Stimulated activated CD4-positive, alpha-beta T cell treated with anti-CD3 and anti-CD28 coated beads, Interleukin-15, amount 100 ng/mL, for 48 hours (primary cell): ENCODE results near the gene CENPB.
"Not testable (repeated sequence)": the region's sequence is repeated elsewhere in the genome, so short reads cannot be mapped to it uniquely, and the experiment has no call there.

ENCODE experiments used
- DNase-seq, 2 donors: peaks; one replicate each; pipeline ENCODE4 v3.0.0-alpha.2; 2020; ENCODE audit warnings: low read depth in 2 of 2

The CENPB gene

DNA sequence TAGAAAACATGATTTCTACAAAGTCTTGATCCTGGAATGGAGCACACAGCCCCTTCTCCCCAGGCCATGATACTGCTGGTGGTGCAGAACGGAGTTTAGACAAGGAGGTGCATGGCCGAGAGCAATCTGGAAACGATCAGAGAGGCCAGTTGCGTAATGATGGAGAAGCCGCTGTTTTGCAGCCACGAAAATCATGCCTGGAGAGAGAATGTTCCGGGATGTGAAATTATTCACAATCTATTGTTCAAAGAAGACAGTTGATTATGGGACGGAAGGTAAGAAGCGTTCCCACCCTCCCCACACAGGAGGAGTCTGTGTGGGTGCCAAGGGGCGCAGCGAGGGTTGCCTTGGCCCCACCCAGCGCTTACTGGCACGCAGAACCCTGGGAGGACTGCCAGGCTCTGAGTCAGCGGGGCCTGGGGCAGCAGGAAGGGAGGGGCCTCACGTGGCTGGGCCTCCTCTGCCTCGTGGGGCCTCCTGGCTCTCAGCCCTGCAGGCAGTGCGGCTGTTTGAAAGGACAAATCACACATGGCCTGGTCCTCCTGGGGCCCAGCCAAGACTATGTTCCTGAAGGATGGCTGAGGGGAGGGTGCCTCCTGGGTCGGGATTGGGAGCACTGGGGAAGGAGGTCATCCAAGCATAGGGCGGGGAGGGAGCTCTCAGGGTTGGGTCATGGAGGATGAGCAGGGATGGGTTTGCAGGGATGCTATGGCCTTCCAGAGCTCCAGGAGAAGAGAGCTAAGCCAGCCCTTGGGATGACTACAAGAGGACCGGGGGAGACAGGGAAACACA, 25.1 kb upstream of the CENPB start:
- DNase-seq: peak; percentile 90

DNA sequence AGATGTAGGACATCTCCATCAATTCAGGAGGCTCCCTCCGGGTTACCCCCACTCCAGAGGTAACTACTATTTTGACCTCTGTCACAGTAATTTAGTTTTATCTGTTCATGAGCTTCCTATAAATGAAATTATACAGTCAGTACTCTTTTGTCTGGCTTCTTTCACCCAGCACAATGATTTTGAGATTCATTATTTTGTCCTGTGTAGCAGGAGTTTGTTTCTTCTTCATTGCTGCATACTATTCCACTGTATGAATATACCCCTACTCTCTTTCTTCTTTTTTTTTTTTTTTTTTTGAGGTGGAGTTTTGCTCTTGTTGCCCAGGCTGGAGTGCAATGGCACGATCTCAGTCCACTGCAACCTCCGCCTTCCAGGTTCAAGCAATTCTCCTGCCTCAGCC, 22.0 kb upstream of the CENPB start:
- no peak for DNase-seq

DNA sequence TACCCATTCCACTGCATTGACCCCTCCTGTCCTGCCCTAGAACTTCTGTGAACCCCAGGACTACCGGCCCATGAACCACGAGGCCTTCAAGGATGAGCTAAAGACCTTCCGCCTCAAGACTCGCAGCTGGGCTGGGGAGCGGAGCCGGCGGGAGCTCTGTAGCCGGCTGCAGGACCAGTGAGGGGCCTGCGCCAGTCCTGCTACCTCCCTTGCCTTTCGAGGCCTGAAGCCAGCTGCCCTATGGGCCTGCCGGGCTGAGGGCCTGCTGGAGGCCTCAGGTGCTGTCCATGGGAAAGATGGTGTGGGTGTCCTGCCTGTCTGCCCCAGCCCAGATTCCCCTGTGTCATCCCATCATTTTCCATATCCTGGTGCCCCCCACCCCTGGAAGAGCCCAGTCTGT, 18.2 kb upstream of the CENPB start:
- no peak for DNase-seq

- DNase-seq: no peak
These were observed 17.8 kb upstream of the CENPB start for GRCh38 chr20:3804254-3804751.

DNA sequence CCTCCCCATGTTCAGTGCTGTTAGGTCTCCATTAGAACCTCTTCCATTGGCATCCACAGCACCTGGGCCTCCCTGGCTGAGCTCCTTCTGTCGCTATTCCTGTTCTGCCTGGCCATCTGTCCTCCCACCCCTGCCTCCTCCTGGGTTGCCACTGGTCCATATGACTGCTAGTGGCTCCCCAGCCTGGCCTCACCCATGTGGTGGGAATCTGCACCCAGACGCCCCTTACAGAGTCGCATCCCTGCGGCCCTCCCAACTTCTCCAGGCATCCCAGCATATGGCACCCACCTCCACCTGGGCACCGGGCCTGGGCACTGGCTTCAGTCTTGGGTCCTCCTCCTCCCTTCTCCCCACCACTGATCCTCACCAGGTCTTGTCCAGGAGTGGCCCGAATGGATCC, 17.3 kb upstream of the CENPB start:
- no peak for DNase-seq

DNA sequence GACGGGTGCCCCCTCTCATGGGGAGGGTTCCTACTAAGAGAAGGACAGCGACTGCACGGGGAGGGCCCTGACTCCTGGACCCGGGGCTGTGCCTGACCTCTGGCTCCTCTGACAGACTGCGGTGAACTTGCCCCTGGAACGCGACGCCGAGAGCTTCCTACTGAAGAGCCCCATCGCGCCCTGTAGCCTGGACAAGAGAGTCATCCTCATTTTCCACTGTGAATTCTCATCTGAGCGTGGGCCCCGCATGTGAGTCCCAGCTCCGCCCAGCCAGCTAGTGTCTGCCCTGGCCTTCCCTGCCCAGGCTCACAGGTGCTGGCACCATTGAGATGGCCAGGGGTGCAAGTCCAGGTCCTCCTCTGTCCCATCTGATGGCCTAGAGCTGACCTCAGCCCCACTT, 16.7 kb upstream of the CENPB start:
- DNase-seq: no peak

DNA sequence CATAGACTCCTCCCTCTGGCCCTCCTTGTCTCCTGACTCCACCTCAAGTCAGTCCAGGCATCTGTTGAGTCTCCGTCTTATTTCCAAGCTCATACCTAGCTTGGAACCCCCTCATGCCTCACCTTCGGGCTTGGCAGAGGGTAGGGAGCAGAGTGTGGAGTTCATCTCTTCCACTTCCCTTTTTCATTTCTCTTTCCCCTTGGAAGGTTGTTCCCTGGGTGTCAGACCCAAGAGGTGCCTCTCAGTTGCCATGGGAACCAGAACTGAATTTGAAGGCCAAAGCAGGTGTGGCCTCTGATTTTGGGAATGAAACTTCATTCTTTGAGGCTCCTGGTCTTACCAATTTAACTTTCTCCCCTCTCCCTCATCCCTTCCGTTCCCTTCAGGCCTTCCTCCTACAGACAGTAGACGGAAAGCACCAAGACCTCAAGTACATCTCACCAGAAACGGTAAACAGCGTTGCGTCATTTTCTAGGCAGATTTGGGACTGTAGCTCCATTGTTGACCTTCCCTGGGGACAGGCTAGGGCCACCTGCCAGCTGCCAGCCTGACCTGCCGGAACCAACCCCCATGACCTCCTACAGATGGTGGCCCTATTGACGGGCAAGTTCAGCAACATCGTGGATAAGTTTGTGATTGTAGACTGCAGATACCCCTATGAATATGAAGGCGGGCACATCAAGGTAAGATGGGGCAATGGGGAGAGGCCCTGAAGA, 16.1 kb upstream of the CENPB start:
- no peak for DNase-seq

- no peak for DNase-seq
These were observed 15.3 kb upstream of the CENPB start for GRCh38 chr20:3801846-3802245.

DNA sequence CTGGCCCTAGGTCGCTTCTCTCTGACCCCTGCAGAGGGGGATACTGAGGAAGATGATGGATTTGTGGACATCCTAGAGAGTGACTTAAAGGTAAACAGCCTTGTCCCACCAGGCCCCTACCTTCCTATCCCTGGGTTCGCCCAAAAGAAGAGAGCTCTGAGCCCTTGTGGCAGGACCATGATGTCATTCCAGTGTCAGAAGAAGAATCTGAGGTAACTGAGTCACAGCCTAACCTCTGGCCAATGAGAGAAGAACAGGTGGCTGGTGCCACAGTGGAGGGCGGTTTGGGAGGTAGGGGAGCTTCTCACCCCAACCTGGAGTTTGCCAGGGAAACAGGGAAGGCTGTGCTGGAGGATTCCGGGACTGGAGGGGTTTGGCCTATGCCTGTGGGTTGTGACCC, 14.8 kb upstream of the CENPB start:
- no peak for DNase-seq

GRCh38 chr20:3800878-3801260, 14.3 kb upstream of the CENPB start:
- DNase-seq: no peak

DNA sequence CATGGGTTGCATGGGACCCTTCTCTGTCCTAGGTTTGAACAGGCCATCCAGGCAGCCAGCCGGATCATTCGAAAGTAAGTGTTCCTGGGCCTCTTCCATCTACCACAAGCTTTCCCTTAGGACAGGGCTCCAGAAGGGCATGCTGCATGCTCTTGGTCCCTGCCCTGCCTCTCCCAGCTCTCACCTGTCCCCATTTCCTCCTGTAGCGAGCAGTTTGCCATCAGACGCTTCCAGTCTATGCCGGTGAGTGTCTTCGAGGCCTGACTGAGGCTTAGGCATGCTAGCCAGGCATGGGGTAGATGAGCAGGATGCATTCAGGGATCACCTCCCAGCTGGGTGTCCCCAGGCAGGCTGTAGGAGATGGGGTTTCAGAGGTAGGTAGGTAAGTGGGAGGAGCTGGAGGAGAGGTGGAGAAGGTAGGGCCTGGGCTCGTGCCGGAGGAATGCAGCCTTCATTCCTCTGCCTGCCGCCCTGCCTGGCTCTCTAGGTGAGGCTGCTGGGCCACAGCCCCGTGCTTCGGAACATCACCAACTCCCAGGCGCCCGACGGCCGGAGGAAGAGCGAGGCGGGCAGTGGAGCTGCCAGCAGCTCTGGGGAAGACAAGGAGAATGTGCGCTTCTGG, 13.8 kb upstream of the CENPB start:
- DNase-seq: no peak

- DNase-seq: no peak
These were observed 12.3 kb upstream of the CENPB start for GRCh38 chr20:3798908-3799248.

GRCh38 chr20:3798373-3798768, 11.8 kb upstream of the CENPB start:
- DNase-seq: no peak

- DNase-seq: no peak
These were observed 11.2 kb upstream of the CENPB start for GRCh38 chr20:3797592-3798372.

GRCh38 chr20:3797226-3797545, 10.6 kb upstream of the CENPB start:
- no peak for DNase-seq

DNA sequence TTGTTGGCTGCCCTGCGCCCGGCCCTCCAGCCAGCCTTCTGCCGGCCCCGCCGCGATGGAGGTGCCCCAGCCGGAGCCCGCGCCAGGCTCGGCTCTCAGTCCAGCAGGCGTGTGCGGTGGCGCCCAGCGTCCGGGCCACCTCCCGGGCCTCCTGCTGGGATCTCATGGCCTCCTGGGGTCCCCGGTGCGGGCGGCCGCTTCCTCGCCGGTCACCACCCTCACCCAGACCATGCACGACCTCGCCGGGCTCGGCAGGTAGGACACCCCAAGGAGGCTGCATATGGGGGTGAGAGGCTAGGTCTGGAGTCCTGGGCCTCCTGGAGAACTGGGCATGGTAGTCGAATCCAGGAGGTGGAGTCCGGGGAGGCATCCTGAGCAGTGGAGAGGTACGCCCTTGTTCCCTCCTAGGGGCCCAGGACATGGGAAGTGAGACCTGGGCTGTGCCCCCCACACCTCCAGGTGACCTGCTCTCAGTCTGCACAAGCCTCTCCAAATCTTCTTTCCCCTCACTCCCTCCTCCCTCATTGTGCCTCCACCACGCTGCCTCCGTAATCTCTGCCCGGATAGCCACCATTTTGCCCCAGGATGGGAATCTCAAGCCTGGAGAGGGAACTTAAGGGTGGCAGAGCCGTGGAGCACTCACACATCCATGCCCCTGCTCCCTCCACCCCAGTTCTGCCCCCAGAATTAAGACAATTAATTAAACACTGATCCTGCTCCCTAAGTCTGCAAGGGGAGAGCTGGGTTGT, 10.1 kb upstream of the CENPB start:
- no peak for DNase-seq

GRCh38 chr20:3795511-3796468, 9.2 kb upstream of the CENPB start, which contains the start of gene CDC25B:
Gene CDC25B, plus strand, starts transcription at chr20:3796310. Its CDS starts 222 bp downstream, at chr20:3796532.
- peak; percentile 84 to 87 for DNase-seq

DNA sequence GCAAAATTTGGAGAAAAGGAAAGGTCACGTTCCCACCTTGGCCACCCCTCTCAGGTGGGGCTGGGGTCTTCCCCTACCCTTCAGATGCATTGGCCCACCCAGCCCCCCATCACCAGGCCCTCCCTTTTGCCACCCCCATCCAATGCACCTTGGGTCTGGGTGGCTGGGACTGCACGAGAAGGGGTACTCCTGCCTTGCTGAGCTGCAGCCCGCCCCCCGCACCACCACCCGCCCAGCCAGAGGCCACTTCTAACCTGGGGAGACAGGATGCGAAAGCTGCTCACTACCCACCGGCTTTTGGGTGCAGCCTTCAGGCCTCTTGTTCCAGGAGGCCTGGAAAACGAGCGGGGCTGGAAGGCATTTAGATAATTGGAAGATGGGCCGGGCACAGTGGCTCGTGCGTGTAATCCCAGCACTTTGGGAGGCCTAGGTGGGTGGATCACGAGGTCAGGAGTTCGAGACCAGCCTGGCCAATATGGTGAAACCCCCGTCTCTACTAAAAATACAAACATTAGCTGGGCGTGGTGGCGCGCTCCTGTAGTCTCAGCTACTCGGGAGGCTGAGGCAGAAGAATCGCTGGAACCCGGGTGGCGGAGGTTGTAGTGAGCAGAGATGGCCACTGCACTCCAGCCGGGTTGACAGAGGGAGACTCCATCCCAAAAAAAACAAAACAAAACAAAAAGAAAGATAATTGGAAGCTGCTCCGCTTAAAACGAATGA, 8.3 kb upstream of the CENPB start:
- DNase-seq: no peak

GRCh38 chr20:3794168-3794567, 7.6 kb upstream of the CENPB start:
- DNase-seq: not testable (repeated sequence)

- DNase-seq: not testable (repeated sequence)
These were observed 2.7 kb upstream of the CENPB start for GRCh38 chr20:3789201-3789600.
